HG02970 (cell line): ENCODE data around the gene SYPL1.

Source experiments
- ATAC-seq: cut with Tn5 transposase; IDR thresholded peaks from one replicate; pipeline ENCODE4 v1.9.1; 2021; ENCODE audit warnings: mild to moderate bottlenecking, moderate library complexity, moderate number of reproducible peaks; ENCODE audit not compliant: unreplicated experiment, low FRiP score

SYPL1 gene

GRCh38 chr7:106122713-106123112 is 10.6 kb upstream of the SYPL1 start:
- no peak for ATAC-seq

- no peak for ATAC-seq
These were observed 9.2 kb upstream of the SYPL1 start for GRCh38 chr7:106121189-106121810.

GRCh38 chr7:106120500-106120899 is 8.4 kb upstream of the SYPL1 start:
- no peak for ATAC-seq

- ATAC-seq, result no peak
These were observed 7.6 kb upstream of the SYPL1 start for GRCh38 chr7:106119719-106120118.

GRCh38 chr7:106117786-106118544 is 5.9 kb upstream of the SYPL1 start:
- no peak for ATAC-seq

- ATAC-seq, result no peak
These were observed 4.1 kb upstream of the SYPL1 start for GRCh38 chr7:106116161-106116704.

GRCh38 chr7:106114716-106115383 is 2.7 kb upstream of the SYPL1 start:
- ATAC-seq, result no peak

GRCh38 chr7:106112972-106113421 is 885 bp upstream of the SYPL1 start:
- ATAC-seq, result no peak

GRCh38 chr7:106111655-106112117 is 426 bp downstream of the SYPL1 start:
- ATAC-seq, result peak; percentile 41

- no peak for ATAC-seq
These were observed 1.0 kb downstream of the SYPL1 start for GRCh38 chr7:106110885-106111654.

- ATAC-seq, result no peak
These were observed 1.9 kb downstream of the SYPL1 start for GRCh38 chr7:106110238-106110560.

- no peak for ATAC-seq
These were observed 2.4 kb downstream of the SYPL1 start for GRCh38 chr7:106109521-106110237.

- ATAC-seq, result no peak
These were observed 3.1 kb downstream of the SYPL1 start for GRCh38 chr7:106108991-106109390.

GRCh38 chr7:106104721-106105260 is 7.3 kb downstream of the SYPL1 start:
- no peak for ATAC-seq

- ATAC-seq, result no peak
These were observed 9.6 kb downstream of the SYPL1 start for GRCh38 chr7:106102387-106102966.

GRCh38 chr7:106101726-106102125 is 10.4 kb downstream of the SYPL1 start:
- no peak for ATAC-seq

- ATAC-seq, result no peak
These were observed 11.1 kb downstream of the SYPL1 start for GRCh38 chr7:106100863-106101629.

- ATAC-seq, result no peak
These were observed 12.6 kb downstream of the SYPL1 start for GRCh38 chr7:106099539-106099938.

- ATAC-seq, result no peak
These were observed 13.2 kb downstream of the SYPL1 start for GRCh38 chr7:106098889-106099288.
